Activated naive CD8-positive, alpha-beta T cell treated with anti-CD3 and anti-CD28 coated beads, Interleukin-2, amount 10 ng/mL, durations not matched to agents 7 days and 5 days (primary cell): Measurements from ENCODE around the gene NCSTN. TPM values are rescaled to one million over a fixed set of nuclear protein-coding genes. Genes with fewer than 3 reads are reported as not detected.

Experiments
- ATAC-seq: fragments of 150-1000 bp; cut with Tn5 transposase; one replicate; pipeline ENCODE4 v1.10.0; 2021; ENCODE audit warnings: low read depth, moderate library complexity
- POLR2A ChIA-PET: fragments of 350-600 bp; sonication (Branson Sonifier 250); formaldehyde crosslinking; loops from one replicate; lab custom pipeline; 2021; ENCODE audit warnings: antibody characterized with exemption; lab: Charles Lee
- DNase-seq: peaks from one replicate; pipeline ENCODE4 v3.0.0; 2021
- H3K27ac Mint-ChIP-seq: one replicate; pipeline ENCODE4 v1.8.0; 2022; ENCODE audit warnings: mild to moderate bottlenecking, mixed read lengths
- H3K27me3 Mint-ChIP-seq: one replicate; pipeline ENCODE4 v1.8.0; 2022; ENCODE audit warnings: mild to moderate bottlenecking, moderate library complexity, mixed read lengths
- H3K36me3 Mint-ChIP-seq: one replicate; pipeline ENCODE4 v1.8.0; 2021; ENCODE audit warnings: mild to moderate bottlenecking, mixed read lengths
- H3K4me1 Mint-ChIP-seq: one replicate; pipeline ENCODE4 v1.8.0; 2021; ENCODE audit warnings: mixed read lengths
- H3K4me3 Mint-ChIP-seq: one replicate; pipeline ENCODE4 v1.8.0; 2022; ENCODE audit warnings: mild to moderate bottlenecking, moderate library complexity, mixed read lengths
- H3K9me3 Mint-ChIP-seq: one replicate; pipeline ENCODE4 v1.8.0; 2021; ENCODE audit warnings: mixed read lengths
- total RNA-seq, 2 experiments: library from RNA; stranded (reverse); gene quantifications; one replicate each; pipeline ENCODE4 v1.2.3, GENCODE V29; 2021

Gene NCSTN
- total RNA-seq, 2 experiments from 2014 or later: 66.6 to 67.1 TPM

GRCh38 chr1:160407839-160408801 is 64.9 kb downstream of the NCSTN start:
- Mint-ChIP-seq H3K4me3 (no peak overlapping the region), H3K9me3 (no peaks in the 10 kb centered on the region), H3K27ac (no peak overlapping the region), H3K36me3 (no peaks in the 10 kb centered on the region), H3K27me3 (peaks cover 12% of the 10 kb centered on the region), H3K4me1 (no peaks in the 10 kb centered on the region)
- ATAC-seq (no peak), DNase-seq (no peak)
- POLR2A ChIA-PET: interaction anchor here (1.3 kb wide), 1 partner anchor 10 kb away, joined by 4 read pairs; no protein-coding TSS in a partner anchor

Other genes with a start within 250 kb of the NCSTN start
- gene IGSF8, start 244.8 kb upstream of the NCSTN start, total RNA-seq: 10 to 100 TPM; 39.8 to 44.6 TPM
- gene ATP1A2, start 227.6 kb upstream of the NCSTN start, total RNA-seq: not detected
- gene ATP1A4, start 191.8 kb upstream of the NCSTN start, total RNA-seq: not detected
- not detected for gene CASQ1, start 152.8 kb upstream of the NCSTN start, total RNA-seq
- gene PEA15, start 138.0 kb upstream of the NCSTN start, total RNA-seq: 10 to 100 TPM; 27.5 to 28.3 TPM
- gene DCAF8, start 80.8 kb upstream of the NCSTN start, total RNA-seq: 100 to 1,000 TPM; 147 to 150 TPM
- gene PEX19, start 58.2 kb upstream of the NCSTN start, total RNA-seq: 10 to 100 TPM; 59.0 to 65.4 TPM
- 100 to 1,000 TPM; 119 to 137 TPM for gene COPA, start 133 bp upstream of the NCSTN start, total RNA-seq
- gene NHLH1, start 23.7 kb downstream of the NCSTN start, total RNA-seq: under 1 TPM; 0.33 to 0.43 TPM
- under 1 TPM; 0.06 to 0.34 TPM for gene VANGL2, start 57.2 kb downstream of the NCSTN start, total RNA-seq
- gene SLAMF6, start 179.9 kb downstream of the NCSTN start, total RNA-seq: 10 to 100 TPM; 43.0 to 48.1 TPM
- gene CD84, start 236.1 kb downstream of the NCSTN start, total RNA-seq: 10 to 100 TPM; 58.5 to 66.8 TPM